ENCODE results near the gene NPFFR2. TPM values are rescaled to one million over a fixed set of nuclear protein-coding genes. Genes with fewer than 3 reads are reported as not detected.

NPFFR2 gene
- under 1 TPM in 1 of 9 donors, not detected in 8; 0.97 TPM for total RNA-seq
- not detected for polyA plus RNA-seq
- long read RNA-seq, donor 1: 0 reads
- long read RNA-seq, donor 2: 0 reads
- long read RNA-seq, donor 3: 0 reads

DNA sequence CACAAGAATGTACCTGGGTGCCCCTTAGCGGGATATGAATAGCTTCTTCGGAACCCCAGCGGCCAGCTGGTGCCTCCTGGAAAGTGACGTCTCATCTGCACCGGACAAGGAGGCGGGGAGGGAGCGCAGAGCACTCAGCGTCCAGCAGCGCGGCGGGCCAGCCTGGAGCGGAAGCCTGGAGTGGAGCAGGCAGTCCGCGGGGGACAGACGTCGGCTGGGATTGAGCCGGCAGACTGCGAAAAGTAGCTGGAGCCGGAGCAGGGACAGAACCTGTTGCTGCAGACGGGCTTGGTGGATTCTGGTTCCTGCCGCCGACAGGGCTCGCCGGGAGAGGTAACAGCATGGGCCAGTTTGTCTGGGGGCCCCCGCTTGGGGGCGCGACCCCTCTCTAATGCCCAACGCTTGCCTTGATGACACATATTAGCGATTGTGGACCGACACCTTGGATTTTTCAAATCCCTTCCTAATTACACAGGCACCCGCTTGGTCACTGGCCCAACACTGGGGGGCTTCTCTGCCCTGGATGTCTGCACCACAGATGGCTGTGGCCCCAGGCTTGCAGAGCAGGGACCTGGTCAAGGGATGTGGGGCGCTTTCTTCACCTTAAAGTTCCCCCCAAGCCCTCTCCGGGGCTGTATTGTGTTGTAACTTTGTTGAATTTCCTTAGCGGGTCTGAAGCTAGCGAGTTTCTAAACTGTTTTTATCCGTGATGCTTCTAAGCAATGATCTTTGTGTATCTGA is at the start of gene NPFFR2:
NPFFR2 (plus strand) TSS at position 133 of the 741 bp plus-strand sequence. CDS start 96,592 bp downstream, outside the sequence.
- ATAC-seq (peak in 2 of 4 donors; percentile 53 to 59), DNase-seq (peak in 4 of 5 donors; percentile 16 to 58 (median 23))
- no peaks in the 10 kb centered on the region for H3K36me3 ChIP-seq
- intact Hi-C loops (cut with DNase I): no loop called here
- no peak within 1 kb of the TSS for H3K27ac ChIP-seq
- TF ChIP-seq POLR2A (IDR thresholded peaks at IDR 0.05): no peak
- TF ChIP-seq, protein P1, sequence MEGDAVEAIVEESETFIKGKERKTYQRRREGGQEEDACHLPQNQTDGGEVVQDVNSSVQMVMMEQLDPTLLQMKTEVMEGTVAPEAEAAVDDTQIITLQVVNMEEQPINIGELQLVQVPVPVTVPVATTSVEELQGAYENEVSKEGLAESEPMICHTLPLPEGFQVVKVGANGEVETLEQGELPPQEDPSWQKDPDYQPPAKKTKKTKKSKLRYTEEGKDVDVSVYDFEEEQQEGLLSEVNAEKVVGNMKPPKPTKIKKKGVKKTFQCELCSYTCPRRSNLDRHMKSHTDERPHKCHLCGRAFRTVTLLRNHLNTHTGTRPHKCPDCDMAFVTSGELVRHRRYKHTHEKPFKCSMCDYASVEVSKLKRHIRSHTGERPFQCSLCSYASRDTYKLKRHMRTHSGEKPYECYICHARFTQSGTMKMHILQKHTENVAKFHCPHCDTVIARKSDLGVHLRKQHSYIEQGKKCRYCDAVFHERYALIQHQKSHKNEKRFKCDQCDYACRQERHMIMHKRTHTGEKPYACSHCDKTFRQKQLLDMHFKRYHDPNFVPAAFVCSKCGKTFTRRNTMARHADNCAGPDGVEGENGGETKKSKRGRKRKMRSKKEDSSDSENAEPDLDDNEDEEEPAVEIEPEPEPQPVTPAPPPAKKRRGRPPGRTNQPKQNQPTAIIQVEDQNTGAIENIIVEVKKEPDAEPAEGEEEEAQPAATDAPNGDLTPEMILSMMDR (IDR thresholded peaks at IDR 0.05): no peak
- peaks cover 0 to 38% (median 9%) of the 10 kb centered on the region in 9 donors for H3K27me3 ChIP-seq
- no peaks in the 10 kb centered on the region for H3K4me1 ChIP-seq
- H3K4me3 ChIP-seq: peak within 1 kb of the TSS in 8 of 12 donors; percentile 9 to 36 (median 26)
- 10 to 32% (median 15%) methylated on average over 32 to 36 of the region's 36 CpGs for WGBS, 4 donors
- no peaks in the 10 kb centered on the region for H3K9me3 ChIP-seq

DNA sequence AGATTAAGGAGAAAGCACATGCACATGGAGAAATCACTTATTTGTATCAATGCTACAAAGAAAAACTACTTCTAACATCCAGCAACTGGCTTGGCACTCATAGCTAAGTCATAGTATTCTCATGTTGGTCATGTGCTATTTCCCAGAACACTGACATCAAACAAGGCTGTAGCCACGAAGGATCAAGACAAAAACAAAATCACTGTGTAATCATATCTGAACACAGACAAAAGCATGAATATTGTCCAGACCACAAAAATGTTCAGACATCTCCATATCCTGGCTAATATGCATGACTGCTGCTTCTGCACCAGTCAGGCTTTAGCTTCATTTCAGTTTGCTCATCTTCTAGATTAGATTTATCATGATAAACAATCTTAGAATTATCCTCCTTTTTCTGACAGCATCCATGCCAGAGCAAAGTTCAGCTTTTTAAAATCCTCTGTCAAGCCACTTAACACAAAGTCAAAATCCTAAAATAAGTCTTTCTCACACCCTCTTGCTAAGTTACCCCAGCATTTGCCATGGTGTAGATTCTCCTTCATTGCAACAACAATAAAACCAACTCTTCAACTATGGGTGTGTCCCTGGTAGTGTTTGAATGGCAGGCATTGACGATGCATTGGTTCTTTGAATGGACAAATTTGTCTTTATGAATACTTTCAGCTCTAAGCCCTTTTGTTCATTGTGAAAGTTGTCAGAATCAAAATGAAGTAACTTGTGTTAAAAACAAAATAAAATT is 39.1 kb upstream of the NPFFR2 start:
- Histone ChIP-seq H3K4me1 (no peaks in the 10 kb centered on the region), H3K27me3 (no peaks in the 10 kb centered on the region), H3K4me3 (no peak overlapping the region), H3K9me3 (peaks cover 0 to 30% (median 14%) of the 10 kb centered on the region in 12 donors), H3K27ac (no peak overlapping the region), H3K36me3 (no peaks in the 10 kb centered on the region)
- DNase-seq (no peak), ATAC-seq (no peak)
- intact Hi-C loops (cut with DNase I): no loop called here
- 52 to 62% (median 62%) methylated on average over 2 of the region's 2 CpGs for WGBS, 4 donors
- TF ChIP-seq POLR2A (IDR thresholded peaks at IDR 0.05): no peak
- TF ChIP-seq, protein P1 (IDR thresholded peaks at IDR 0.05): no peak

DNA sequence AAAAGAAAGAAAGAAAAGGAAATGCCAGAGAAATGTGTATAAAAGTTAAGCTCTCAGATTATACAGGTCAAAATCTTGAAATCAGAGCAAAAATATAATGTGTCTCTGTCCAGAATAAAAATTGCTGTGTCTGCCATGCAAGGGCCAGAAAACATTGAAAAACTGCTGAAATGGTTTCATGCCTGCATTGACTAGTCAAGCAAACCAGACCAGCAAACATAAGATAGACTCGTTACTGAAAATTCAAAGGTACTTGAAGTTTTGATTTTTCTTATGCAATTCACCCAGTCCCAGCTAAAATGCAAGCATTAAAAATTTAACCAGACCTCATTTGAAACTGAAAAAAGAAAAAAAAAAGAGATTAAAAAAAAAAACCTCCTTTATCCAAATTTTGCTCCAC is 37.2 kb upstream of the NPFFR2 start:
- no peak overlapping the region for H3K27ac ChIP-seq
- 67 to 87% (median 79%) methylated on average over 1 of the region's 1 CpG for WGBS, 4 donors
- ATAC-seq (no peak), DNase-seq (no peak)
- H3K9me3 ChIP-seq: peaks cover 0 to 30% (median 14%) of the 10 kb centered on the region in 12 donors
- no peaks in the 10 kb centered on the region for H3K27me3 ChIP-seq
- intact Hi-C loops (cut with DNase I): no loop called here
- no peaks in the 10 kb centered on the region for H3K4me1 ChIP-seq
- H3K4me3 ChIP-seq: no peak overlapping the region
- no peaks in the 10 kb centered on the region for H3K36me3 ChIP-seq
- no peak for TF ChIP-seq POLR2A (IDR thresholded peaks at IDR 0.05)
- TF ChIP-seq, protein P1 (IDR thresholded peaks at IDR 0.05): no peak

DNA sequence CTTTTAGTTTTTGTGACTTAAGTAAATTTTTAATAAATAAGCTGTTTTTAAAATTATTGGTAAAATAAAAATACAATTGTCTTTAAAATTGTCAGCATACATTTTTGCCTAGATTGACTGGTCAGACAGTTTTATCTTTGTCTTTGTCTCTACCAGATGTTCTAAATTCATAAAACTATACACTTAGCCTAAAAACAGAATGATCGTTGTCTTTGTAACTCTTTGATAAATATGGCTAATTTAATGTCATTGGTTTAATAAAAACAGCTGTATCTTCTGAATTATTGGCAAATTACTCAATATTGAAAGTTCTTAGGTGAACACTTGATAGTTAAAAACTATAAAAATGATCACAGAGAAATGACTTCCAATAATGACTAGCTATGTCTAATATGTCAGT is 36.5 kb upstream of the NPFFR2 start:
- DNase-seq: no peak
- Histone ChIP-seq H3K36me3 (no peaks in the 10 kb centered on the region), H3K27me3 (no peaks in the 10 kb centered on the region), H3K9me3 (peaks cover 0 to 32% (median 14%) of the 10 kb centered on the region in 12 donors), H3K27ac (no peak overlapping the region), H3K4me1 (no peaks in the 10 kb centered on the region), H3K4me3 (no peak overlapping the region)
- TF ChIP-seq POLR2A (IDR thresholded peaks at IDR 0.05): no peak
- TF ChIP-seq, protein P1 (IDR thresholded peaks at IDR 0.05): no peak
- WGBS, 4 donors: 74 to 90% (median 78%) methylated on average over 1 of the region's 1 CpG
- ATAC-seq: no peak
- intact Hi-C loops (cut with DNase I): no loop called here
